ENCODE data around the gene CDK19.
A peak's percentile ranks its signal among the peaks of the same experiment; 100 is the strongest.

CDK19 gene

GRCh38 chr6:110654096-110654820, 161.0 kb downstream of the CDK19 start:
- H3K36me3 Mint-ChIP-seq, result peaks cover 29% of the 10 kb centered on the region
- H3K4me3 Mint-ChIP-seq, result no peak overlapping the region
- H3K27ac Mint-ChIP-seq, result no peak overlapping the region
- H3K4me1 Mint-ChIP-seq, result peaks cover 5% of the 10 kb centered on the region
- H3K27me3 Mint-ChIP-seq, result no peaks in the 10 kb centered on the region
- no peak for ATAC-seq
- H3K9me3 Mint-ChIP-seq, result no peaks in the 10 kb centered on the region

GRCh38 chr6:110653381-110653780, 161.9 kb downstream of the CDK19 start:
- H3K36me3 Mint-ChIP-seq, result peaks cover 35% of the 10 kb centered on the region
- no peak for ATAC-seq
- H3K27me3 Mint-ChIP-seq, result no peaks in the 10 kb centered on the region
- peaks cover 5% of the 10 kb centered on the region for H3K4me1 Mint-ChIP-seq
- no peak overlapping the region for H3K27ac Mint-ChIP-seq
- no peak overlapping the region for H3K4me3 Mint-ChIP-seq
- H3K9me3 Mint-ChIP-seq, result no peaks in the 10 kb centered on the region

DNA sequence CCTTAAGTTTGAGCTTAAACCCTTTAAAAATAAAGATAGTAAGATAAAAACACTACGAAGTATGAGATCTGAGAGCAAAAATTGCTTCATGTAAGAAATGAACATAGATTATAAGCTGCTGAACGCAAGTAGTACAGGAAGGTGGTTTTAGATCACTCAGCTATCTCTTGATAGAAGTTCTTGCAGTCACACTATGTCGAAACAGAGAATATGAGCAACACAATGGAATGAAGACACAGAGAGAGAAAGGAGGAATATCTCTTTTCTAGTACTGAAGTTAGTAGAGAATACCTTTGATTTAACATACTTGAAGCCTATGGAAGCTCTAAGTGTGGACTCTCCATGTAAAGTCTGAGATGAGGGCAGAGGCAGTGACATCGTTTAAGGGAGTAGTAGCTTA, 162.7 kb downstream of the CDK19 start:
- Mint-ChIP-seq H3K27me3 (no peaks in the 10 kb centered on the region), H3K4me3 (no peak overlapping the region), H3K27ac (no peak overlapping the region), H3K4me1 (peaks cover 5% of the 10 kb centered on the region), H3K9me3 (no peaks in the 10 kb centered on the region), H3K36me3 (peaks cover 35% of the 10 kb centered on the region)
- ATAC-seq, result no peak

DNA sequence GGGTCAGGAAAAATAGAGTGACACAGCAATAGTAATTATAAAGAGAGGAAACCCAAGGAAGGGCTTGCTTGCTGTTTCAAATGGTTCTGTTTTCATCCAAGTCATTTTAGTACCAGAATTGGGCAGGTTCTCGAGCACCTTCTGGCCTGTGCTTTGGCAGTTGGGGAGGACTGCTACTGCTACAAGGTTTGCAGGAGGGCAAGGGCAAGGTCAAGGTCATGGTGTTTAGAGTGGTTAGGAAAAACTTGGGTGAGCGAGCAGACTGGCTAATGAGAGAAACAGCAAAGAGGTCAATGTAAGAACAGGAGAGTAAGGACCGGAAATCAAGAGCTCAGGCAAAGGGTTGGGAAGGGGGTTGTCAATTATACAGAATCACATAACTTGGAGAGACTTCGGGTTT, 164.5 kb downstream of the CDK19 start:
- Mint-ChIP-seq H3K27me3 (no peaks in the 10 kb centered on the region), H3K4me1 (peaks cover 5% of the 10 kb centered on the region), H3K4me3 (no peak overlapping the region), H3K36me3 (peaks cover 45% of the 10 kb centered on the region), H3K9me3 (peaks cover 2% of the 10 kb centered on the region), H3K27ac (peak overlapping the region; percentile 7)
- ATAC-seq, result no peak

- H3K27ac Mint-ChIP-seq, result no peak overlapping the region
- H3K4me3 Mint-ChIP-seq, result no peak overlapping the region
- H3K9me3 Mint-ChIP-seq, result peaks cover 2% of the 10 kb centered on the region
- peaks cover 5% of the 10 kb centered on the region for H3K4me1 Mint-ChIP-seq
- ATAC-seq, result no peak
- no peaks in the 10 kb centered on the region for H3K27me3 Mint-ChIP-seq
- peaks cover 47% of the 10 kb centered on the region for H3K36me3 Mint-ChIP-seq
Observed at GRCh38 chr6:110649704-110650103, 165.6 kb downstream of the CDK19 start.

DNA sequence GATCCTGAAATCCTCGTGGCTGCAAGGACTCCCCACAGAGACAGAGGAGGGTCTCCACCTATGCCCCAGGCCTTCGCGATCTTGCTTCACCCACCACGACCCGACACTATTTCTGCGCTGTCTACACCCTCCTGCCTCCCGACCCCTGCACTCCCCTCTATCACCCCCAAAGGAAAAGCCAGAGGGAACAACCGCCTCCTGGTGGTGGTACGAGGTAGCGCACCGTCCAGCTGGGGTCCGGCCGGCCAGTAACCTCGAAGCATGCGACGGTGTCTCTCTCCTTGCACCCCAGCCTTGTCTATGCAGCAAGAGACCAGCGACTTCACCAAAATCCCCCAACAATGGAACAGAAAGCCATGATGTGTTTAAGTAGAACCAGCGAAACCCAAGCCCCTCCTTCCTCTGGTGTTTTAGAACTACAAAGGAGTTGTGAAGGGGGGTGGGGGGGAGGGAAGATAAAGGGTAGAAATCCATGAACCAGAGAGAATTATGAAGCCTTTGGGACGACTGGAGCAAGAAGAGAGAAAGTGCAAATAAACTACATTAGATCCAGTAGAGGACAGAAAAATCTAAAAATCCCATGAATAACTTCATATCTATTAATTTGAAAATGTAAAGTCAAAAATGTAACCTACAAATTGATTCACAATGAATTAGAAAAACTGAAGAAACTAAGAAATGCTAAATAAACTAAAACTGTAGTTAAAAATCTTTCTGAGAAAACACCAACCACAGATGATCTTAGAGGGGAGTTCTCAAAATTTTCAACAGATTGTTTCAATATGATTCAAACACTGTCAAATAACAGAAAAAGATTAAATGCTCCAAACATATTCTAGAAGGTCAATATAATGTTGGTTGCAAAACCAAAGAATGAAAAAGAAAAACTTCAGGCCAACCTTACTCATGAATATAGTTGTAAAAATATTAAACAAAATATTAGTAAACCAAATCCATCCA, 168.0 kb downstream of the CDK19 start:
- Mint-ChIP-seq H3K9me3 (peaks cover 2% of the 10 kb centered on the region), H3K36me3 (peaks cover 60% of the 10 kb centered on the region), H3K4me3 (no peak overlapping the region), H3K27ac (peak overlapping the region; percentile 54), H3K4me1 (no peaks in the 10 kb centered on the region), H3K27me3 (no peaks in the 10 kb centered on the region)
- ATAC-seq, result no peak

DNA sequence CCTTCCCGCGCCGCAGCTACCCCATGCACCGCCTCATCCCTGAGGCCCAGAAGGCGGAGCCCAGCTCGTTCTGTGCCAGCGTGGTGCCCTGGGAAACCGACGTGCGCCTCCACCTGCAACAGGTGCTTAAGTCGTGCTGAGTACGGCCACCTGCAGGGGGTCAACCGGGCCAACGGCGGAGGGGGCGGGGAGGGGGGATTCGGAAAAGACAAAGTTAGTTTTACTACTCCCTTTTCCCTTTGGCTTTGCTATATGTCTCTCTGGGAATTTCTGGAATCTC, 168.9 kb downstream of the CDK19 start:
- H3K36me3 Mint-ChIP-seq, result peaks cover 61% of the 10 kb centered on the region
- no peak overlapping the region for H3K27ac Mint-ChIP-seq
- no peak for ATAC-seq
- peaks cover 2% of the 10 kb centered on the region for H3K9me3 Mint-ChIP-seq
- no peaks in the 10 kb centered on the region for H3K27me3 Mint-ChIP-seq
- no peak overlapping the region for H3K4me3 Mint-ChIP-seq
- no peaks in the 10 kb centered on the region for H3K4me1 Mint-ChIP-seq

GRCh38 chr6:110645685-110646418, 169.4 kb downstream of the CDK19 start:
- Mint-ChIP-seq H3K27ac (no peak overlapping the region), H3K27me3 (no peaks in the 10 kb centered on the region), H3K4me1 (no peaks in the 10 kb centered on the region), H3K36me3 (peaks cover 63% of the 10 kb centered on the region), H3K4me3 (no peak overlapping the region), H3K9me3 (peaks cover 2% of the 10 kb centered on the region)
- ATAC-seq, result no peak

DNA sequence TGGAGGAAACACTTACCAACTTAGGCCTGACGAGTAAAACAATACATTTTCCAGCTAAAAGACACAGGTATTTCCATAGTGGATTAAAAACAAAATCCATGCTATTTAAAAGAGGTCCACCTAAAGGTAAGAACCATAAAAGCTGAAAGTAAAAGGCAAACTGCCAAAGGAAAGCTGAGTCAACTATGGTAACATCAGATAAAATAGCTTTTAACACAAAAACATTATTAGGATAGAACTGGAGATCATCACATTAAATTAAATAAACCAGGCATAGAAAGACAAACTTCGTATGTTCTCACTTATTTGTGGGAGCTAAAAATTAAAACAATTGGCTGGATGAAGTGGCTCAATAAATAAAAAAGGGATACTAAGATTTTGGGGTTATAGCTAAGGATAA, 172.1 kb downstream of the CDK19 start:
- no peak for ATAC-seq
- Mint-ChIP-seq H3K27ac (no peak overlapping the region), H3K36me3 (peaks cover 71% of the 10 kb centered on the region), H3K27me3 (no peaks in the 10 kb centered on the region), H3K4me3 (no peak overlapping the region), H3K4me1 (peaks cover 12% of the 10 kb centered on the region), H3K9me3 (peaks cover 2% of the 10 kb centered on the region)

GRCh38 chr6:110642711-110643110, 172.6 kb downstream of the CDK19 start:
- Mint-ChIP-seq H3K4me3 (no peak overlapping the region), H3K27me3 (no peaks in the 10 kb centered on the region), H3K36me3 (peaks cover 71% of the 10 kb centered on the region), H3K27ac (no peak overlapping the region), H3K4me1 (peaks cover 12% of the 10 kb centered on the region), H3K9me3 (peaks cover 2% of the 10 kb centered on the region)
- ATAC-seq, result no peak

- Mint-ChIP-seq H3K4me3 (no peak overlapping the region), H3K4me1 (peaks cover 39% of the 10 kb centered on the region), H3K36me3 (peaks cover 51% of the 10 kb centered on the region), H3K27me3 (no peaks in the 10 kb centered on the region), H3K27ac (peak overlapping the region; percentile 2), H3K9me3 (no peaks in the 10 kb centered on the region)
- ATAC-seq, result no peak
Observed at GRCh38 chr6:110636781-110637180, 178.5 kb downstream of the CDK19 start.

DNA sequence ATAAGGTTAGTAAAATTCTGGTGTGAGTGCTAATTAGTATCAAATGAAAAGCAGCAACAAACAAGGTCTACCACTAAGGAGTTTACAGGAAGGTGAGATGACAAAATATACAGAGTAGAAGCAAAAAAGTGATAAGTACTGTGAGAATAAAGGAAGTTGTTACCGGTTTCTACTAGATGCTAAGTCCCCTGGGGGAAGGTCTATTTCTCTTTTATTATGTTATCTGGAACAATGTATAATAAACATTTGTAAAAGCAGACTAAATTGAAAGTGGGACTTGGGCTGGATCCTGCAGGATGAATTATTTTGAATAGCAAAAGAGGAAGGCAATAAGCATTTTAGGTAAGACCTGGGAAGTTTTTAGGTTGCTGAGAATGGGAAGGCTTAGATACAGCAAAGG, 180.2 kb downstream of the CDK19 start:
- no peaks in the 10 kb centered on the region for H3K9me3 Mint-ChIP-seq
- H3K4me3 Mint-ChIP-seq, result no peak overlapping the region
- no peaks in the 10 kb centered on the region for H3K27me3 Mint-ChIP-seq
- H3K36me3 Mint-ChIP-seq, result peaks cover 34% of the 10 kb centered on the region
- peaks cover 35% of the 10 kb centered on the region for H3K4me1 Mint-ChIP-seq
- peak; percentile 66 for ATAC-seq
- H3K27ac Mint-ChIP-seq, result peak overlapping the region; percentile 29

DNA sequence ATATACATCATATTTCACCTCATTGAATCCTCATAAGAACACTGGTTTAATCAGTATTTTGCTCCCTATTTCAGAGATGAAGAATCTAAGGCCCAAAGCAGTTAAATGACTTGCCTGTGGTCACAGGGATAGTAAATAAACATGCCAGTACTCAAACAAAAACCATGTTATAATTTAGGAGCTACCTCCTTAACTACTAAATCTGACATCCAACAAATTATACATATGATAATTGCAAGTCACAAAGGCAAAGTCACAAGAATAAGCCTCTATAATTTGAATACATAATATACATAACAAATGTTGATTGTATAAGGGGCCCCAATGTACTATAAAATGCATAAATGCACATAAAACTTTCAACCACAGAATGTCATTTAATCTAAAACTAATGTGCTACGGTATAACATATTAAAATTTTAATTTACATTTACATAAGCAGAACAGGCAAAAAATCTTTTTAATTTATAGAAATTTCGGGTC, 181.5 kb downstream of the CDK19 start:
- no peak overlapping the region for H3K27ac Mint-ChIP-seq
- H3K27me3 Mint-ChIP-seq, result no peaks in the 10 kb centered on the region
- H3K4me3 Mint-ChIP-seq, result no peak overlapping the region
- no peak for ATAC-seq
- peaks cover 27% of the 10 kb centered on the region for H3K4me1 Mint-ChIP-seq
- H3K9me3 Mint-ChIP-seq, result no peaks in the 10 kb centered on the region
- H3K36me3 Mint-ChIP-seq, result peaks cover 33% of the 10 kb centered on the region

DNA sequence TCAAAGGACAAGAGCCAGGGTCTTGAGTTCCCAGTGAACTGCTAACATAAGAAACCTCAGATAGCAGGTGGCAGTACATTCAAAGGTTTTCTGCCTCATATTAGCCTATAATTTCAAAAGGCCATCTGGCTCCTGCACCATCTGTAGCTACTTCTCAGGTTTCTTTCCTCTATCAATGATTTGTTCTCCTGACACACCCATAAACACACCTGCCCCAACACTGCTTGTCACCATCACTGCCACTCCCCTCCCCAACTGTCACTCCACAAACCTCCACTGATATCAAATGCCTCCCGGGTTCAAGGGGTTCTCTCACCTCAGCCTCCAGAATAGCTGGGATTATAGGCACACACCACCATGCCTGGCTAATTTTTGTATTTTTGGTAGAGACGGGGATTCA, 186.1 kb downstream of the CDK19 start:
- Mint-ChIP-seq H3K27ac (no peak overlapping the region), H3K4me1 (no peaks in the 10 kb centered on the region), H3K36me3 (peaks cover 30% of the 10 kb centered on the region)

DNA sequence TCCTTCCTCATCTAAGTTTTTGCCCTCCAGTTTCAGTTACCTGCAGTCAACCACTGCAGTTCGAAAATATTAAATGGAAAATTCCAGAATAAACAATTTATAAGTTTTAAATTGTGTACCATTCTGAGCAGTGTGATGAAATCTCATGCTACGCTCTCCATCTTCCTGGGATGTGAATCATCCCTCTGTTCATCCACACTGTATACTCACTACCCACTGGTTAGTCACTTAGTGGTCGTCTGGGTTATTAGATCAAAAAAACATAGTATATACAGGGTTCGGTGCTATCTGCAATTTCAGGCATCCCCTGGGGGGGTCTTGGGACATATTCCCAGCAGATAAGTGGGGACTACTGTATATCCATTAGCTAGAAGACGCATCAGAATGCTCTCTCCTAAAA, 186.9 kb downstream of the CDK19 start:
- no peak for ATAC-seq
- Mint-ChIP-seq H3K27ac (no peak overlapping the region), H3K27me3 (no peaks in the 10 kb centered on the region), H3K36me3 (peaks cover 30% of the 10 kb centered on the region), H3K9me3 (no peaks in the 10 kb centered on the region), H3K4me1 (no peaks in the 10 kb centered on the region), H3K4me3 (no peak overlapping the region)

More for the DNA sequence above, 186.1 kb downstream of the CDK19 start:
- Mint-ChIP-seq H3K9me3 (no peaks in the 10 kb centered on the region), H3K4me3 (no peak overlapping the region), H3K27me3 (no peaks in the 10 kb centered on the region)
- ATAC-seq, result no peak

All from stimulated activated memory B cell treated with anti-CD40 and anti-IgM and Interleukin-4, amounts not matched to agents 10 μg/mL and 1 μg/mL and 100 μg/mL, for 72 hours (primary cell).